Measurements from ENCODE around the gene TUT4. TPM values are rescaled to one million over a fixed set of nuclear protein-coding genes. Genes with fewer than 3 reads are reported as not detected.

TUT4 gene
- total and polyA plus RNA-seq, 2 donors (not counting 3 experiments of a cell fraction or from before 2014, with no cell fraction given): 24.7 to 41.2 TPM

- BruUV-seq (replicated peaks): no TSS peak
Observed at GRCh38 chr1:52461821-52462220, 91.1 kb downstream of the TUT4 start.

More at GRCh38 chr1:52461821-52462220, 91.1 kb downstream of the TUT4 start:
- ChIA-PET CTCF (no interaction called here), POLR2A (no interaction called here)
- H2AFZ ChIP-seq (ENCODE audit: low read depth, low read length): no peak overlapping the region
- no peaks in the 10 kb centered on the region for H3K9me3 ChIP-seq (replicated peaks; ENCODE audit: control insufficient read depth, insufficient read depth, low read length)
- TF ChIP-seq JUN (IDR thresholded peaks at IDR 0.05; ENCODE audit: borderline replicate concordance, insufficient read depth, insufficient read length, low read depth): no peak
- TF ChIP-seq FOS (IDR thresholded peaks at IDR 0.05; ENCODE audit: borderline replicate concordance, insufficient read depth, low read length): no peak
- TF ChIP-seq CTCF (IDR thresholded peaks at IDR 0.05; ENCODE audit: extremely low read depth in 1 of 2, insufficient read depth in 1 of 2, low read depth in 1 of 2, low read length in 2 of 2): no peak
- no peak for TF ChIP-seq EZH2 (IDR thresholded peaks at IDR 0.05; ENCODE audit: borderline replicate concordance, low read depth, low read length, severe bottlenecking)
- TF ChIP-seq GATA2 (IDR thresholded peaks at IDR 0.05; ENCODE audit: insufficient read depth, insufficient read length, low read depth, low read length): no peak
- TF ChIP-seq MYC (IDR thresholded peaks at IDR 0.05; ENCODE audit: low read depth, low read length): no peak
- TF ChIP-seq, protein P1, sequence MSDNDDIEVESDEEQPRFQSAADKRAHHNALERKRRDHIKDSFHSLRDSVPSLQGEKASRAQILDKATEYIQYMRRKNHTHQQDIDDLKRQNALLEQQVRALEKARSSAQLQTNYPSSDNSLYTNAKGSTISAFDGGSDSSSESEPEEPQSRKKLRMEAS (IDR thresholded peaks at IDR 0.05; ENCODE audit: insufficient read depth, insufficient read length): no peak
- TF ChIP-seq POLR2AphosphoS5 (IDR thresholded peaks at IDR 0.05; ENCODE audit: insufficient read depth, low read depth, low read length): no peak
- no peak for TF ChIP-seq POLR2A (IDR thresholded peaks at IDR 0.05; ENCODE audit: low read depth, low read length)
- H3K36me3 ChIP-seq (ENCODE audit: control insufficient read depth in 2 of 2, extremely low read depth in 1 of 2, insufficient read depth in 2 of 2, low read length in 2 of 2): no peaks in the 10 kb centered on the region
- no peak for FAIRE-seq
- no peaks in the 10 kb centered on the region for H3K4me1 ChIP-seq (ENCODE audit: control insufficient read depth, extremely low read depth, insufficient read depth, low read length)
- no peaks in the 10 kb centered on the region for H4K20me1 ChIP-seq (replicated peaks; ENCODE audit: control insufficient read depth, extremely low read depth, insufficient read depth, low read length)
- dilution Hi-C loops (cut with MboI; ENCODE audit: extremely low pct_ligation_motif_present, low sequenced_read_pairs) (no loop called here), intact Hi-C loops (cut with micrococcal nuclease) (no loop called here)
- no peaks in the 10 kb centered on the region for H3K27me3 ChIP-seq (ENCODE audit: control insufficient read depth in 2 of 2, insufficient read depth in 2 of 2, low read length in 2 of 2)
- no peak overlapping the region for H3K27ac ChIP-seq (ENCODE audit: insufficient read depth, low read depth, low read length)
- no peaks in the 10 kb centered on the region for H3K79me2 ChIP-seq (ENCODE audit: control insufficient read depth, insufficient read depth, low read length)
- H3K9ac ChIP-seq (replicated peaks; ENCODE audit: extremely low read depth, insufficient read depth, low read length): no peak overlapping the region
- DNase-seq (ENCODE audit: low read depth, low spot score): no peak
- no peaks in the 10 kb centered on the region for H3K9me1 ChIP-seq (replicated peaks; ENCODE audit: control insufficient read depth, extremely low read depth, insufficient read depth, low read length)
- H3K4me3 ChIP-seq (replicated peaks in 1 of 3; ENCODE audit: insufficient read depth in 1 of 3, low read depth in 1 of 3, low read length in 3 of 3): no peak overlapping the region
- H3K4me2 ChIP-seq (ENCODE audit: insufficient read depth, low read length): no peak overlapping the region

Measured in endothelial cell of umbilical vein (primary cell).